Measurements from ENCODE around the gene ZNF385D.

Gene ZNF385D, protein sequence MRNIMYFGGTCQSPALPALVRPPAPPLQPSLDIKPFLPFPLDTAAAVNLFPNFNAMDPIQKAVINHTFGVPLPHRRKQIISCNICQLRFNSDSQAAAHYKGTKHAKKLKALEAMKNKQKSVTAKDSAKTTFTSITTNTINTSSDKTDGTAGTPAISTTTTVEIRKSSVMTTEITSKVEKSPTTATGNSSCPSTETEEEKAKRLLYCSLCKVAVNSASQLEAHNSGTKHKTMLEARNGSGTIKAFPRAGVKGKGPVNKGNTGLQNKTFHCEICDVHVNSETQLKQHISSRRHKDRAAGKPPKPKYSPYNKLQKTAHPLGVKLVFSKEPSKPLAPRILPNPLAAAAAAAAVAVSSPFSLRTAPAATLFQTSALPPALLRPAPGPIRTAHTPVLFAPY

DNA sequence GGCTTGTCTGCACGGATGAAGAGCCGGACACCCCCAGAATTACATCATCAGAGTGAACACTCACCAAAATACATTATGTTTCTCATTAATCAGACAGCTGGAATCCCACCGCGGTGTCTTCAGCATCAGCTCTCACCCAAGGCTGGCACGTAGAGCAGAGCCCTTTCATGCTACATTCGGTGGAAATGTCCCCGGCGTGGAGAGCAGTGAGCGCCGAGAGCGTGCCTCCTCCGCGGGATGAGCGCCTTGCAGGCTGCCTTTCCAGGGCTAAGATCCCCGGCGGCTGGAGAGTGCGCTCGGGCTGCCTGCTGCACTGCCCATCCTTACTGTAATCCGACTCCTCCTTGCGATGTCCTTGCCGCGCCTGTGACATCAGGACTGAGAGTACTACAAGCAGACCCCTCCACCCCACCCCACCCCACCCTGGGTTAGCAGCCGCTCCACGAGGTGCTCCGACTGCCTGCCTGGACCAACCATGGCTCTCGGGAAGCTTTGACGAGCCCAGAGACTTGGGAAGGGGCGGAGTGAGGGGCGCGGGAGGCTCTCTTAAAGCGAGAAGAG is at the start of gene ZNF385D:
ZNF385D (minus strand) TSS at position 380 of the 561 bp plus-strand sequence; CDS start at position 86, 294 bp downstream.
- no peak for DNase-seq (ENCODE audit: low read depth in 4 of 4, low spot score in 1 of 4)

GRCh38 chr3:21798356-21799088 is 47.5 kb upstream of the ZNF385D start:
- DNase-seq (ENCODE audit: low read depth in 4 of 4, low spot score in 1 of 4) = no peak

DNA sequence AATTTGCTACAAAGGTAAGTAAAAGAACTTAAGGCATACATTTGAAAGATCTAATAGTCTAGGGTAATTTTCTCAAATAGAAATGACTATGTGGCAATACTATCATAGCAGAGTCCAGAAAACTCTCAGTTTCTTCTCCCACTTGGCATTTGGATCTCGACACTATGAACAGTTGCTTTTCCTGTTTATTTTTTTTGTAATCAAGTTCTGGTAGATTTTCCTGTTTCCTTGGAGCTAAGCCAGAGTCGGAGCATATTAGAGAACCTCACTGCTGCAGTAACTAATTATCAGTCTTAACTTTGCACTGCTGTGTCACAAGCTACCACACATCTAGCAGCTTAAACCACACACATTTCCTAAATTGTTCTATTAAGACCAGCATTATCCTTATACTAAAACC is 44.9 kb upstream of the ZNF385D start:
- DNase-seq (ENCODE audit: low read depth in 4 of 4, low spot score in 1 of 4) = no peak

- no peak for DNase-seq (ENCODE audit: low read depth in 4 of 4, low spot score in 1 of 4)
Measured at GRCh38 chr3:21795152-21795837, 44.3 kb upstream of the ZNF385D start.

- no peak for DNase-seq (ENCODE audit: low read depth in 4 of 4, low spot score in 1 of 4)
Measured at GRCh38 chr3:21794291-21794690, 43.3 kb upstream of the ZNF385D start.

GRCh38 chr3:21792176-21792575 is 41.2 kb upstream of the ZNF385D start:
- DNase-seq (ENCODE audit: low read depth in 4 of 4, low spot score in 1 of 4) = no peak

GRCh38 chr3:21791356-21791755 is 40.3 kb upstream of the ZNF385D start:
- no peak for DNase-seq (ENCODE audit: low read depth in 4 of 4, low spot score in 1 of 4)

DNA sequence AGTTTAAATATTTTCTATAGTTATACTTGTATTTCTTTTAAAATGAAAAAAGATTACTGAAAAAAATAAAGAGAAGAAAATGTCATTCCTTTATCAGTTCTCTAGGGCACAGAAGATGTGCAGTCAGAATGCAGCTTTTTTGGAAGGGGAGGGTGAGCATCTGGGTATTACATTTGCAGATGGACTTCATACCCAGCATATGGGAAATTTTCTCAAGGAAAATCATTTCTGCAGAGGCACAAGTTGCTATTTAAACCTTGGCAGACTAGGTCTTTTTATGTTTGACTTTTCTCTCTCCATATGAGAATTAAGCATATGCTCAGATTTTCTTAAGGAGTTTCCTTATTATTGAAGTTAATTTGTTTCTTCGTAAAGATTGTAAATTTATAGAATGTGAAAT is 39.5 kb upstream of the ZNF385D start:
- DNase-seq (ENCODE audit: low read depth in 4 of 4, low spot score in 1 of 4) = no peak

GRCh38 chr3:21789730-21790129 is 38.7 kb upstream of the ZNF385D start:
- no peak for DNase-seq (ENCODE audit: low read depth in 4 of 4, low spot score in 1 of 4)

- DNase-seq (ENCODE audit: low read depth in 4 of 4, low spot score in 1 of 4) = no peak
Measured at GRCh38 chr3:21786438-21786797, 35.4 kb upstream of the ZNF385D start.

- DNase-seq (ENCODE audit: low read depth in 4 of 4, low spot score in 1 of 4) = no peak
Measured at GRCh38 chr3:21785765-21786437, 34.9 kb upstream of the ZNF385D start.

DNA sequence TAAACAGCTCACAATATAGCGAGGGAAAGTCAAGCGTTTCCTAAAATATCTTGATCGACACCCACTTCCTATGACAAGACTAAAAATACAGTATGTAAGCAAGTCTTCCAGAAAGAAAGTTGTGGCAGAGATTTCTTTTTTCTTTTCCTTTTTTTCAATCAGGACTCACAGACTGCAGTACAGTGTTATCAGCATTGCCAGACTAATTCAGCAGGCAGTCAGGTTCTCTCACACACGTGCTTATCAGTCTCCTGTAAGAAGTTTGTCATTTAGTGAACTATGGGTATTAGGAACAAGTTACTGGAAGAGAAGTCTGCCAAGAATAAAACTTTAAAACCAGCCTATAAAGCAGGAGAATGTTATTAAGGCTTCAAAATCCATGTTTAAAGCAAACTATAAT is 32.8 kb upstream of the ZNF385D start:
- no peak for DNase-seq (ENCODE audit: low read depth in 4 of 4, low spot score in 1 of 4)

- DNase-seq (ENCODE audit: low read depth in 4 of 4, low spot score in 1 of 4) = no peak
Measured at GRCh38 chr3:21781355-21781754, 30.3 kb upstream of the ZNF385D start.

DNA sequence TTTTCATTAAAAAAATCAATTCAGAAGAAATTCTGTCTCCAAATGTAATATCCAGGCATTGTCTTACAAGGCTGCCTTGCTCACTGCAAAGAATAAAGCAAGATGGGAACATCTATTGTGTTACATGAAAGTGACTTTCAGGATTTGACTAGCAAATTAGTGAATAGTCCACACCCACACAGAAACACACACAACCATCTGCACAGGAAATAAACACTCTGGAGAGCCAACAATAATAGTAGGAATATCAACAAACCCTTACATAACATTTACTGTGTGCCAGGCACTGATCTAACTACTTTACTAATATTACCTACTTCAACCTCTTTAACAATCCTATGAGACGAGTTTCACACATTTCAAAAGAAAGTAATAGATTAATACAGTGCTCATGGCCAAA is 28.9 kb upstream of the ZNF385D start:
- DNase-seq (ENCODE audit: low read depth in 4 of 4, low spot score in 1 of 4) = no peak

GRCh38 chr3:21778715-21779114 is 27.7 kb upstream of the ZNF385D start:
- no peak for DNase-seq (ENCODE audit: low read depth in 4 of 4, low spot score in 1 of 4)

DNA sequence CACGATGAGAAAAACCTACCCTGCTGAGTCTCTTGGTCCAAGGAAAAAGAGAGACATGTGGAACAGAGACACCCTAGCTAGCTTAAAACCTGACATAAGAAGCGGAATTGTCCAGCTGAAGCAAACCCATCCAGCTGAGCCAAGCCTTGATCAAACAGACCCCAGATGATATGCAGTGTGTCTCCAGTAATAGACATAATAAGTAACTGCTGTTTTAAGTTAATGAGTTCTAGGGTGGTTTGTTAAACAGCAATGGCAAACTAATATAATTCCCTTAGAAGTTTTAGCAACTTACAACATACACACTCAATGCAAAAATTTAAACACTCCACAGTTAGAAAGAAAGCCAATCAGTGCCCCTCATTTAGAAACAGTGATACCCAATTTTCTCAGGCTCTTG is 26.8 kb upstream of the ZNF385D start:
- no peak for DNase-seq (ENCODE audit: low read depth in 4 of 4, low spot score in 1 of 4)

DNA sequence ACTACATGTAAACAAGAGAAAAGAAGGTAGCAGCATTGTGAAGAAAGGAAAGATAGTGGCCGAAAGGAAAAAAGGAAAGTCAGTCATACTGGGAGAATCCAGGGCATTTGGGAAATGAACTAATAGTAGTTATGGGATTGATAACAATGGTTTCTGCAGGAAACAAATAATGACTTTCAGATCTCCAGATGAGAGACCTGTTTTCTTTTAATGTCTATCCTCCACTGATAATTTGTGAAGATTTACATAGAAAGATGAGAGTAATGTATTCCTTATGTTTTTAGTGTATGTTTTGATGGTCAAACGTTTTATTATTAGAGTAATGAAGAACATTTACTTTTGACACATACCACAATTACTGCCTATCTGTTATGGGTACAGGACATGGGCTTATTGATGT is 15.0 kb upstream of the ZNF385D start:
- DNase-seq (ENCODE audit: low read depth in 4 of 4, low spot score in 1 of 4) = no peak

DNA sequence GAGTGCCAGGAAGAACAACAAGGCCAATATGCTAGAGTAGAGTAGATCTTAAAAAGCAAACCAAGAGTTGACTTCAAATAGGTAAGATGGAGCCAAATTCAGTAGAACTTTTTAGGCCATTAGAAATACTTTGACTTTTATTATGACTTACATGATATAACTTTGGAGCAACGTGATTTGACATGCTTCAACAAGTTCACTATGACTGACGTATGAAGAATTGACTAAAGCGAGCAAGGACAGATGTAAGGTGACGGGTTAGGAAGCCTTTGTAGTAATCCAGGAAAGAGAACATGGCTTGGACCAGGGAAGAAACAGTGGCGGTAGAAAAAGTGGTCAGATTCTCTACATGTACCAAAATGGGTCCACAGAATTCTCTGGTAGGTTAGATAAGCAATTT is 4.9 kb upstream of the ZNF385D start:
- no peak for DNase-seq (ENCODE audit: low read depth in 4 of 4, low spot score in 1 of 4)

GRCh38 chr3:21754839-21755238 is 3.8 kb upstream of the ZNF385D start:
- no peak for DNase-seq (ENCODE audit: low read depth in 4 of 4, low spot score in 1 of 4)

GRCh38 chr3:21752749-21753347 is 1.8 kb upstream of the ZNF385D start:
- no peak for DNase-seq (ENCODE audit: low read depth in 4 of 4, low spot score in 1 of 4)

DNA sequence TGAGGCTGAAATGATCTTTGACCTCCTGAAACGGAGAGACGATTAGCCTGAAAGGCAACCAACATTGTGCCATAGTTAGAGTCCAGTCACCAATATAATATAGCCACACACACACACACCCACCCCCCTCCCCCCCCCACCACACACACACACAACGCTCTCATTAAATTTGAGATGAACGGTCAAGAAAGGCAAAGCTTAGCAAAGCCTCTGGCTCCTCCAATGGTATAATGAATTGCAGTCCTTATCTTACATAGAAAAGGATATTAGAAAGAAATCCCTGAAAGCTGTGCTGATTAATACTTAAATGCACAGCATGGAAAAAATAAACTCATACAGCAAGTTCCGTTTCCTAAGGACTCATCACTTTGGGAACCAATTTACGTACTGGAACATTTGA is 876 bp upstream of the ZNF385D start:
- DNase-seq (ENCODE audit: low read depth in 4 of 4, low spot score in 1 of 4) = no peak
